PC-3 (cell line): ENCODE results near the gene DAB1. TPM values are rescaled to one million over a fixed set of nuclear protein-coding genes. Genes with fewer than 3 reads are reported as not detected.

ENCODE experiments used
- ATAC-seq: fragments of 200-7000 bp; cut with Tn5 transposase; 2 replicates; pipeline ENCODE4 v1.9.1; 2020; ENCODE audit warnings: mild to moderate bottlenecking, moderate library complexity
- BruUV-seq: library from RNA; stranded (reverse); fragments of 400-500 nt; replicated peaks from 2 replicates; lab custom pipeline; 2021; lab: Mats Ljungman, UMichigan
- CTCF ChIA-PET: fragments of 300-600 bp; sonication (Branson Sonifier 250); formaldehyde crosslinking; loops from one replicate; lab custom pipeline; 2022; ENCODE audit warnings: antibody characterized with exemption; lab: Charles Lee
- POLR2A ChIA-PET: fragments of 300-600 bp; sonication (Branson Sonifier 250); formaldehyde crosslinking; loops from one replicate; lab custom pipeline; 2022; ENCODE audit warnings: antibody characterized with exemption; ENCODE audit not compliant: unreplicated experiment; lab: Charles Lee
- DNase-seq: peaks from one replicate; pipeline ENCODE4 v3.0.0-alpha.2; 2015
- H2AFZ ChIP-seq: fragments of 300-600 bp; sonication (generic); 2 replicates; pipeline ENCODE4 v1.6.0; 2016; ENCODE audit warnings: antibody characterized with exemption, low read length
- H3F3A ChIP-seq: fragments of 300-600 bp; sonication (generic); one replicate; pipeline ENCODE4 v1.6.0; 2017; ENCODE audit warnings: antibody characterized with exemption, low read length, control low read depth, mild to moderate bottlenecking; ENCODE audit not compliant: unreplicated experiment
- H3K27ac ChIP-seq: fragments of 300-600 bp; sonication (generic); 2 replicates; pipeline ENCODE4 v1.5.1; 2016; ENCODE audit warnings: mild to moderate bottlenecking, low read length
- H3K27me3 ChIP-seq: fragments of 300-600 bp; sonication (generic); 2 replicates; pipeline ENCODE4 v1.6.1; 2016; ENCODE audit warnings: low read length, mixed read lengths
- H3K36me3 ChIP-seq: fragments of 300-600 bp; sonication (generic); 2 replicates; pipeline ENCODE4 v1.6.1; 2016; ENCODE audit warnings: low read depth, mixed run types, low read length, mixed read lengths
- H3K4me1 ChIP-seq: fragments of 300-600 bp; sonication (generic); 2 replicates; pipeline ENCODE4 v1.5.1; 2016; ENCODE audit warnings: low read length; ENCODE audit not compliant: insufficient read depth
- H3K4me2 ChIP-seq: fragments of 300-600 bp; sonication (generic); 2 replicates; pipeline ENCODE4 v1.6.0; 2016; ENCODE audit warnings: low read length
- H3K4me3 ChIP-seq: fragments of 300-600 bp; sonication (generic); 2 replicates; pipeline ENCODE4 v1.5.1; 2016; ENCODE audit warnings: mild to moderate bottlenecking, low read length, mixed read lengths
- H3K79me2 ChIP-seq: fragments of 300-600 bp; sonication (generic); 2 replicates; pipeline ENCODE4 v1.6.1; 2017; ENCODE audit warnings: low read length, mixed read lengths
- H3K9ac ChIP-seq: fragments of 300-600 bp; sonication (generic); 2 replicates; pipeline ENCODE4 v1.6.0; 2016; ENCODE audit warnings: mild to moderate bottlenecking, low read length
- H3K9me2 ChIP-seq: fragments of 300-600 bp; sonication (generic); replicated peaks from 2 replicates; pipeline ENCODE4 v1.6.1; 2016; ENCODE audit warnings: mixed run types, low read length, mixed read lengths
- H3K9me3 ChIP-seq: fragments of 300-600 bp; sonication (generic); 2 replicates; pipeline ENCODE4 v1.6.1; 2016; ENCODE audit warnings: low read length, mixed read lengths
- H4K20me1 ChIP-seq: fragments of 300-600 bp; sonication (generic); 2 replicates; pipeline ENCODE4 v1.6.1; 2016; ENCODE audit warnings: low read length, mixed read lengths
- EZH2 ChIP-seq: fragments of 300-600 bp; sonication (generic); IDR thresholded peaks from one replicate; pipeline ENCODE4 v1.6.1; 2017; ENCODE audit warnings: antibody characterized with exemption, mild to moderate bottlenecking, low read length; ENCODE audit not compliant: unreplicated experiment
- EZH2phosphoT487 ChIP-seq: fragments of 300-600 bp; sonication (generic); IDR thresholded peaks from 2 replicates; pipeline ENCODE4 v1.6.1; 2018; ENCODE audit warnings: mild to moderate bottlenecking, antibody characterized with exemption, low read length, borderline replicate concordance
- intact Hi-C: fragments of 100-400 bp; cut with micrococcal nuclease; formaldehyde crosslinking; loops from 2 replicates; pipeline ENCODE4 v1.9.0; 2023
- total RNA-seq: library from RNA; depleted of rRNA; stranded (reverse); fragments of >200 nt; gene quantifications from 2 replicates; pipeline ENCODE4 v1.2.3, GENCODE V29; 2014
- TF ChIP-seq, protein P1 (sequence below): fragments of 300-600 bp; sonication (generic); conservative IDR thresholded peaks from 2 replicates; pipeline ENCODE4 v1.5.1; 2017; ENCODE audit warnings: antibody characterized with exemption, low read depth, mild to moderate bottlenecking, low read length

The DAB1 gene
- total RNA-seq, 1 experiment from 2014 or later: not detected

DNA sequence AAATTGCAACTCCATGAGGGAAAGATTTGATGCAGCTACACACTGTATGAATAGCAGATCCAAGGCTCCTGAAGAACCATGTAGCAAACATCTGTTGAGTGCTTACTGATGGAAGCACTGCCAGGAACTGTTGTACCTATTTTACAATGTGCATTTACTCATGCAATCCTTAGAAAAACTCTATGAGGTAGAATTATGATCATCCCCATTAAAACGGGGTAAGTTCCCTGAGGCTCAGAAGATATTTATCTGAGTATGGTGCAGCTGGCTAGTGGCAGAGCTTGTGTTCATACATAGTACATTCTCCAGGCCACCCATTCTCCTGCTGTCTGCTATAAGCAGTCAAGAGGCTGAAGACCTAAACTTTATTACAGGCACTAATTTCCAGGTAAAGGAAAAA, 403.6 kb downstream of the DAB1 start:
- no peak overlapping the region for H2AFZ ChIP-seq
- CTCF ChIA-PET: no interaction called here
- H3K4me3 ChIP-seq: no peak overlapping the region
- POLR2A ChIA-PET: no interaction called here
- DNase-seq (no peak), ATAC-seq (no peak)
- TF ChIP-seq EZH2: no peak
- no peak for TF ChIP-seq EZH2phosphoT487
- TF ChIP-seq, protein P1, sequence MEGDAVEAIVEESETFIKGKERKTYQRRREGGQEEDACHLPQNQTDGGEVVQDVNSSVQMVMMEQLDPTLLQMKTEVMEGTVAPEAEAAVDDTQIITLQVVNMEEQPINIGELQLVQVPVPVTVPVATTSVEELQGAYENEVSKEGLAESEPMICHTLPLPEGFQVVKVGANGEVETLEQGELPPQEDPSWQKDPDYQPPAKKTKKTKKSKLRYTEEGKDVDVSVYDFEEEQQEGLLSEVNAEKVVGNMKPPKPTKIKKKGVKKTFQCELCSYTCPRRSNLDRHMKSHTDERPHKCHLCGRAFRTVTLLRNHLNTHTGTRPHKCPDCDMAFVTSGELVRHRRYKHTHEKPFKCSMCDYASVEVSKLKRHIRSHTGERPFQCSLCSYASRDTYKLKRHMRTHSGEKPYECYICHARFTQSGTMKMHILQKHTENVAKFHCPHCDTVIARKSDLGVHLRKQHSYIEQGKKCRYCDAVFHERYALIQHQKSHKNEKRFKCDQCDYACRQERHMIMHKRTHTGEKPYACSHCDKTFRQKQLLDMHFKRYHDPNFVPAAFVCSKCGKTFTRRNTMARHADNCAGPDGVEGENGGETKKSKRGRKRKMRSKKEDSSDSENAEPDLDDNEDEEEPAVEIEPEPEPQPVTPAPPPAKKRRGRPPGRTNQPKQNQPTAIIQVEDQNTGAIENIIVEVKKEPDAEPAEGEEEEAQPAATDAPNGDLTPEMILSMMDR: no peak
- no peaks in the 10 kb centered on the region for H3F3A ChIP-seq
- H3K36me3 ChIP-seq: no peaks in the 10 kb centered on the region
- H3K27ac ChIP-seq: no peak overlapping the region
- no peaks in the 10 kb centered on the region for H3K4me1 ChIP-seq
- H3K9me3 ChIP-seq: no peaks in the 10 kb centered on the region
- no peak overlapping the region for H3K9ac ChIP-seq
- H3K79me2 ChIP-seq: no peaks in the 10 kb centered on the region
- no peaks in the 10 kb centered on the region for H3K9me2 ChIP-seq
- intact Hi-C loops: no loop called here
- BruUV-seq: no TSS peak
- H3K27me3 ChIP-seq: peaks cover 9% of the 10 kb centered on the region; the same call in 1 of the 2 replicates
- H4K20me1 ChIP-seq: no peaks in the 10 kb centered on the region
- H3K4me2 ChIP-seq: no peak overlapping the region

DNA sequence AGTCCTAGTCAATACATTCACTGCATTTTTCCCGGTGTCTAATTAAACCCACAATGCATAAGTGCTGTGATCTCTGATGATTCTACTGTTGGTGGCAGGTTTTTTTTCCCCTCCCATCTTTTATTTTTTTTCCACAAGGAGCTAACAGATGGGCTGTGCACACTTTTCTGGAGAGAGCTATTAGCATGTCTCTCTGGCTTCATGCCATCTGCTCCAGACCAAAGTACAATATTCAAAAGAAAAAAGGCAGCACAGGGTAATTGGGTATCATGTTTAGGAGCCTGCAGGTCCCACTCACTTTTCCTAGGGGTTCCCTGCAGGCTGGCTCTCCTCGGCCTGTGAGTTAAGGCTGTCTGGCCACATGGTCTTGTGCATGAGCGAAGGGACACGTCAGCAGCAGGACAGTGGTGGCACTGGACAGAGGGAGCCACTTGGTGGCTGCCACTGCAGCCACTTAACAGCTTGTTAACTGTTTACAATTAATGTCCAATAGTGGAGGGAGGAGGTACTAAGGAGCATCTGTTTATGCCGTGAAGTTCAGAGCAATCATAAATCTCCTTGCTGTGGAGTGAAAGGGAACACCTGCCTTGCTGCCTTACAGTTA, 404.5 kb downstream of the DAB1 start:
- H3K4me3 ChIP-seq: no peak overlapping the region
- CTCF ChIA-PET: no interaction called here
- no peaks in the 10 kb centered on the region for H3K9me3 ChIP-seq
- H3K27ac ChIP-seq: no peak overlapping the region
- H3K27me3 ChIP-seq: 0 out of 2 replicates have a peak, but pooled peaks cover under 1% of the 10 kb centered on the region
- no peak for TF ChIP-seq EZH2phosphoT487
- H3K9me2 ChIP-seq: no peaks in the 10 kb centered on the region
- no peak overlapping the region for H3K9ac ChIP-seq
- DNase-seq (no peak), ATAC-seq (no peak)
- H3F3A ChIP-seq: no peaks in the 10 kb centered on the region
- no TSS peak for BruUV-seq
- H2AFZ ChIP-seq: no peak overlapping the region
- POLR2A ChIA-PET: no interaction called here
- intact Hi-C loops: no loop called here
- H3K4me1 ChIP-seq: no peaks in the 10 kb centered on the region
- H3K36me3 ChIP-seq: no peaks in the 10 kb centered on the region
- H3K4me2 ChIP-seq: no peak overlapping the region
- H3K79me2 ChIP-seq: no peaks in the 10 kb centered on the region
- H4K20me1 ChIP-seq: no peaks in the 10 kb centered on the region

DNA sequence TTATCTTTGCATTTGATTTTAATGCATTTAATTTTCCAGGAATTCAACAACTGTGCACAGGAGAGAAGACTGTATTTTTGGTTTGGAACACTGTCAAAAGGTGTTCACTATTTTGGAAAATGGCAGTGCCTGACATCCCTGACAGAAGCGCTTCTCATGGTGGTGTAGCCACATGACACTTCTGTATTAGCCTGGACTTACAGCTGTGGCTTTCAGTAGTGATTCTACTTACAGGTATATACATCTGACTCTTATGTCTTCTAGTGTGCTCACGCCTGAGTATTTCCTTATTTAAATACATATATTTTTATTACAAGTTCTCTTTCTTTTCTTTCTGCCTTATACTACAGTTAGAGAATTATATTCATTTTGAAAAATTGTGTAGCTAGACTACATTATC, 405.7 kb downstream of the DAB1 start:
- H4K20me1 ChIP-seq: no peaks in the 10 kb centered on the region
- no peak overlapping the region for H2AFZ ChIP-seq
- H3K4me1 ChIP-seq: no peaks in the 10 kb centered on the region
- CTCF ChIA-PET: no interaction called here
- POLR2A ChIA-PET: no interaction called here
- ATAC-seq (no peak), DNase-seq (no peak)
- H3K27me3 ChIP-seq: no peaks in the 10 kb centered on the region
- H3K9ac ChIP-seq: no peak overlapping the region
- no TSS peak for BruUV-seq
- no peak overlapping the region for H3K4me2 ChIP-seq
- H3K36me3 ChIP-seq: no peaks in the 10 kb centered on the region
- TF ChIP-seq, protein P1: no peak
- TF ChIP-seq EZH2 (no peak), EZH2phosphoT487 (no peak)
- no peak overlapping the region for H3K27ac ChIP-seq
- H3K9me2 ChIP-seq: no peaks in the 10 kb centered on the region
- no peak overlapping the region for H3K4me3 ChIP-seq
- no peaks in the 10 kb centered on the region for H3F3A ChIP-seq
- intact Hi-C loops: no loop called here
- no peaks in the 10 kb centered on the region for H3K79me2 ChIP-seq
- H3K9me3 ChIP-seq: no peaks in the 10 kb centered on the region
